IPS-18a (cell line): ENCODE results near the gene ZNF385C.

Experiments
- H3K27ac ChIP-seq: one replicate; pipeline ENCODE4 v1.5.1; 2013; ENCODE audit warnings: low read length
- H3K27me3 ChIP-seq: one replicate; pipeline ENCODE4 v1.6.1; 2013; ENCODE audit warnings: mild to moderate bottlenecking, low read length; ENCODE audit not compliant: control insufficient read depth, insufficient read depth
- H3K36me3 ChIP-seq: one replicate; pipeline ENCODE4 v1.6.1; 2013; ENCODE audit warnings: low read depth, low read length; ENCODE audit not compliant: control insufficient read depth
- H3K4me1 ChIP-seq: one replicate; pipeline ENCODE4 v1.6.1; 2013; ENCODE audit warnings: low read depth, low read length; ENCODE audit not compliant: control insufficient read depth
- H3K4me3 ChIP-seq: one replicate; pipeline ENCODE4 v1.5.1; 2013; ENCODE audit warnings: low read length
- H3K9ac ChIP-seq: one replicate; pipeline ENCODE4 v1.6.1; 2013; ENCODE audit warnings: mild to moderate bottlenecking, low read length, moderate library complexity
- H3K9me3 ChIP-seq: one replicate; pipeline ENCODE4 v1.6.1; 2013; ENCODE audit warnings: low read depth, low read length; ENCODE audit not compliant: control insufficient read depth

Gene ZNF385C

DNA sequence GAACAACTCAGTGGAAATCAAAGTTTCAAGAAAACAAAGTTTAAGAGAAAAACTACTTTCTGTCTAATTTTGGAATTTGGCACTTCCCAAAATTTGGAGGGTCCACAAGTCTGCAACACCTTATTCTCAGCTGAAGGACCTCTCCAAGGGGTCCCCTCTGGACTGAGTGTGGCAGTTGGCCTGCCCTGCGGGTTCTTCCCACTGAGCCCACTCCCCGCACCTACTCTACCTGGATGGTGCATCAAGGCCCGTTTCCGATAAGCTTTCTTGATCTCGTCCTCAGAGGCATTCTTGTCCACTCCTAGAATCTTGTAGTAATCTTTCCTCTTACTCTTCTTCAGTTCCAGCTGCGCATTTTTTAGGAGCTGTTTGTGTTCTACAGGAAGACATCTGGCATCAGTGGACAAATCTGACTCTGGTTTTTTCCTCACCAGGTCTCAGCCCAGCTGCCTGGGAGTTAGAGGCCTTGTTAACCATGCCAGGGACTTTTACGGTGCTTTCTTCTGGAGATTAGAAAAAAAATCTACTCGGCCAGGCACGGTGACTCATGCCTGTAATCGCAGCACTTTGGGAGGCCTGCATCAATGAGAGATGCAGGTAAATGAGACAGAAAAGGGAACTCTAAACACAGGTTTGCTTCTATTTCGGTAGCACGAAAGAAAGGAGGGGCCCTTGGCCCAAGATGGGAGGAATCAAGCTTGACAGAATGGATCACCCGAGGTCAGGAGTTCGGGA lies 116.1 kb downstream of the ZNF385C start:
- Histone ChIP-seq H3K9ac (no peak overlapping the region), H3K4me3 (no peak overlapping the region), H3K9me3 (no peaks in the 10 kb centered on the region), H3K36me3 (peaks cover 83% of the 10 kb centered on the region), H3K27ac (no peak overlapping the region), H3K4me1 (no peaks in the 10 kb centered on the region), H3K27me3 (no peaks in the 10 kb centered on the region)

GRCh38 chr17:41977991-41978390 lies 120.3 kb downstream of the ZNF385C start:
- Histone ChIP-seq H3K27me3 (no peaks in the 10 kb centered on the region), H3K4me3 (no peak overlapping the region), H3K36me3 (peaks cover 79% of the 10 kb centered on the region), H3K27ac (no peak overlapping the region), H3K9me3 (no peaks in the 10 kb centered on the region), H3K4me1 (no peaks in the 10 kb centered on the region), H3K9ac (no peak overlapping the region)

DNA sequence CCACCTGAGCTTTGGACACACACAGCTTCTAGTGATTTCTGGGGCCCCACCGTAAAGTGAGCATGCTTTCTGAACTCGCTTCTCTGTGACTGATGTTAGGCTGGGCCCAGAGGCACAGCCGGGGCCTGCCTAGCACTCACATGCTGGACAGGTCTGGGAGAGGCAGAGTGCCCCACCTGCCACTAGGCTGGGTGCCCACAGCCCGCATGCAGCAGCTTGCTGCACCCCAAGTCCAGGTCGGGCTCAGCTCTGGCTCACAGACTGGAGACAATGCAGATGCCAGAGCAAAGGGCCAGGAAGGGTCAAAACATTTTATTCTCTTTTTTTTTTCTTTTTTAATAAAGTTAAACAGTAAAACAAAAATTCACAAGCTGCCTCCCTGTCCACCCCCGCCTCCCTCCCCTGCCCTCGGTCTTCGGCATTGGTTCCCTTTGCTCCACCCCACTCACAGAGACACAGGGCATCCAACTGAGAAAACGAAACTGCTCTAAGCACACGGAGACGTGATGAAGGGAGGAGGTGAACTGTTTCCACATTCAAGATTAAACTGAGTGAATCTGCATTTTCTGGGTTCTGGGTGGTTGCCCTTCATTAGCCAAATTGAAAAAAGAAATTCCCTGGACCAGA lies 122.0 kb downstream of the ZNF385C start:
- Histone ChIP-seq H3K36me3 (peaks cover 72% of the 10 kb centered on the region), H3K27me3 (no peaks in the 10 kb centered on the region), H3K27ac (no peak overlapping the region), H3K4me3 (no peak overlapping the region), H3K4me1 (no peaks in the 10 kb centered on the region), H3K9me3 (no peaks in the 10 kb centered on the region), H3K9ac (no peak overlapping the region)
